HepG2 (cell line): ENCODE measurements around the gene NOTUM. TPM values are rescaled to one million over a fixed set of nuclear protein-coding genes. Genes with fewer than 3 reads are reported as not detected.

Source experiments
- HNRNPL ChIP-seq: fragments of 200-400 bp; formaldehyde crosslinking; IDR thresholded peaks from 2 replicates; pipeline ENCODE4 v1.6.1; 2017; ENCODE audit warnings: mild to moderate bottlenecking, low read depth, low read length
- JUN ChIP-seq: sonication (generic); formaldehyde crosslinking; IDR thresholded peaks from 2 replicates; pipeline ENCODE4 v1.4.0; 2020; ENCODE audit warnings: mild to moderate bottlenecking, missing genetic modification reagents
- POLR2G ChIP-seq: fragments of 200-400 bp; formaldehyde crosslinking; IDR thresholded peaks from 2 replicates; pipeline ENCODE4 v1.6.1; 2018; ENCODE audit warnings: mild to moderate bottlenecking, low read depth, low read length, moderate library complexity
- ZBTB42 ChIP-seq: sonication (generic); formaldehyde crosslinking; IDR thresholded peaks from 2 replicates; pipeline ENCODE4 v1.5.0; 2020; ENCODE audit warnings: mild to moderate bottlenecking, missing genetic modification reagents
- ZFP36L1 ChIP-seq: sonication (generic); formaldehyde crosslinking; IDR thresholded peaks from 2 replicates; pipeline ENCODE4 v1.8.0; 2022; ENCODE audit warnings: mild to moderate bottlenecking, missing genetic modification reagents, moderate library complexity
- ZNF263 ChIP-seq: sonication (generic); formaldehyde crosslinking; IDR thresholded peaks from 2 replicates; pipeline ENCODE4 v1.4.0; 2020; ENCODE audit warnings: missing genetic modification reagents
- ZNF274 ChIP-seq: sonication (generic); formaldehyde crosslinking; IDR thresholded peaks from 2 replicates; pipeline ENCODE4 v1.5.1; 2020; ENCODE audit warnings: mild to moderate bottlenecking, missing genetic modification reagents
- ZNF703 ChIP-seq: sonication (generic); formaldehyde crosslinking; IDR thresholded peaks from 2 replicates; pipeline ENCODE4 v1.5.1; 2020; ENCODE audit warnings: missing genetic modification reagents, mild to moderate bottlenecking, moderate library complexity, borderline replicate concordance
- polyA plus RNA-seq, 8 experiments: library from polyadenylated mRNA; depleted of rRNA in 3 of 8; stranded (reverse) in 7 of 8; unstranded in 1 of 8; fragments of >200 nt; fragmentation: Illumina TruSeq in 4 of 8; extraction: Trizol in 4 of 8; gene quantifications; 2 replicates each; pipeline versions ENCODE4 v1.2.1 to v1.2.3, GENCODE V29; 2011 to 2016; ENCODE audit warnings: low read depth in 4 of 8, missing spikeins in 1 of 8, mixed read lengths in 1 of 8; ENCODE audit not compliant: insufficient read depth in 1 of 8
- total RNA-seq, 5 experiments: library from RNA; depleted of rRNA; stranded (reverse); fragments of >200 nt; fragmentation: Illumina TruSeq; extraction: Trizol; gene quantifications; 2 replicates each; pipeline ENCODE4 v1.2.3, GENCODE V29; 2016; ENCODE audit warnings: low read depth in 1 of 5
- TF ChIP-seq, protein P1 (sequence below): sonication (generic); formaldehyde crosslinking; IDR thresholded peaks from 2 replicates; pipeline ENCODE4 v1.8.1; 2022; ENCODE audit warnings: low read depth, mild to moderate bottlenecking, missing genetic modification reagents
- TF ChIP-seq, protein P2 (sequence below): sonication (generic); formaldehyde crosslinking; IDR thresholded peaks from 2 replicates; pipeline ENCODE4 v1.8.1; 2023; ENCODE audit warnings: mild to moderate bottlenecking, moderate library complexity, missing genetic modification reagents

Gene NOTUM
- total and polyA plus RNA-seq, 2 of the 13 experiments (the other 11 are each of a cell fraction or from before 2014, with no cell fraction given), result 150 to 160 TPM

- TF ChIP-seq, protein P1, sequence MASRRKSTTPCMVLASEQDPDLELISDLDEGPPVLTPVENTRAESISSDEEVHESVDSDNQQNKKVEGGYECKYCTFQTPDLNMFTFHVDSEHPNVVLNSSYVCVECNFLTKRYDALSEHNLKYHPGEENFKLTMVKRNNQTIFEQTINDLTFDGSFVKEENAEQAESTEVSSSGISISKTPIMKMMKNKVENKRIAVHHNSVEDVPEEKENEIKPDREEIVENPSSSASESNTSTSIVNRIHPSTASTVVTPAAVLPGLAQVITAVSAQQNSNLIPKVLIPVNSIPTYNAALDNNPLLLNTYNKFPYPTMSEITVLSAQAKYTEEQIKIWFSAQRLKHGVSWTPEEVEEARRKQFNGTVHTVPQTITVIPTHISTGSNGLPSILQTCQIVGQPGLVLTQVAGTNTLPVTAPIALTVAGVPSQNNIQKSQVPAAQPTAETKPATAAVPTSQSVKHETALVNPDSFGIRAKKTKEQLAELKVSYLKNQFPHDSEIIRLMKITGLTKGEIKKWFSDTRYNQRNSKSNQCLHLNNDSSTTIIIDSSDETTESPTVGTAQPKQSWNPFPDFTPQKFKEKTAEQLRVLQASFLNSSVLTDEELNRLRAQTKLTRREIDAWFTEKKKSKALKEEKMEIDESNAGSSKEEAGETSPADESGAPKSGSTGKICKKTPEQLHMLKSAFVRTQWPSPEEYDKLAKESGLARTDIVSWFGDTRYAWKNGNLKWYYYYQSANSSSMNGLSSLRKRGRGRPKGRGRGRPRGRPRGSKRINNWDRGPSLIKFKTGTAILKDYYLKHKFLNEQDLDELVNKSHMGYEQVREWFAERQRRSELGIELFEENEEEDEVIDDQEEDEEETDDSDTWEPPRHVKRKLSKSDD (CRISPR knock-in tag), result no peak
- TF ChIP-seq ZFP36L1 (CRISPR knock-in tag) (no peak), ZNF703 (CRISPR knock-in tag) (no peak), ZNF274 (CRISPR knock-in tag) (no peak), JUN (no peak), HNRNPL (peak; percentile 82; the same call in 1 of the 2 replicates), POLR2G (peak; percentile 58), ZBTB42 (CRISPR knock-in tag) (no peak), ZNF263 (CRISPR knock-in tag) (no peak)
- TF ChIP-seq, protein P2, sequence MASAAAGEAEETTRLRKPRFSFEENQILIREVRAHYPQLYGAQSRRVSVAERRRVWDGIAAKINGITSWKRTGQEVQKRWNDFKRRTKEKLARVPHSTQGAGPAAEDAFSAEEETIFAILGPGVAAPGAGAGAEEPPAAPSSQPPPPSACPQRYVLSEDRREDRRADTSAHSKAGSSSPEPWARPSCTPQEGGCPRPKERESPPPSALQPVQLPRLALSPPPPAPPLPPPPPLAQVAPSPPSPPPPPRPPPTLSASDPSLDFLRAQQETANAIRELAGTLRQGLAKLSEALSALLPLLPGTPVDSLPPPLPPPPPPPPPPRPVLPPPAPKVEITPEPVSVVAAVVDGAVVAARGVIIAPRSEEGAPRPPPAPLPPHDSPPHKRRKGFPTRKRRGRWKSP (CRISPR knock-in tag), result no peak
These were observed 46.7 kb upstream of the NOTUM start (continued) for GRCh38 chr17:82007495-82008257.
